Uterus (tissue), 4 donors: ENCODE data around the gene FGF4. TPM values are rescaled to one million over a fixed set of nuclear protein-coding genes. Genes with fewer than 3 reads are reported as not detected.

Experiments used
- DNase-seq, 2 donors: peaks; one replicate each; pipeline ENCODE4 v3.0.0-alpha.2; 2019 to 2020
- H3K27ac ChIP-seq, 2 donors: fragments of 200-600 bp; sonication (generic); 1 replicate in 1 of 2; 2 replicates in 1 of 2; pipeline ENCODE4 v1.5.1; 2016 to 2018
- H3K27me3 ChIP-seq, 2 donors: fragments of 200-600 bp; sonication (generic); one replicate each; pipeline ENCODE4 v1.5.1; 2018 to 2019; ENCODE audit warnings: control low read depth in 1 of 2
- H3K36me3 ChIP-seq, 2 donors: fragments of 200-600 bp; sonication (generic); one replicate each; pipeline ENCODE4 v1.5.1; 2019; ENCODE audit warnings: control low read depth in 1 of 2
- H3K4me1 ChIP-seq, 2 donors: fragments of 200-600 bp; sonication (generic); one replicate each; pipeline ENCODE4 v1.5.1; 2018 to 2019; ENCODE audit warnings: control low read depth in 1 of 2
- H3K4me3 ChIP-seq, 2 donors: fragments of 200-600 bp; sonication (generic); 1 replicate in 1 of 2; 2 replicates in 1 of 2; pipeline ENCODE4 v1.5.1; 2018 to 2019; ENCODE audit warnings: mild to moderate bottlenecking in 1 of 2
- H3K9me3 ChIP-seq, 2 donors: fragments of 200-600 bp; sonication (generic); one replicate each; pipeline ENCODE4 v1.5.1; 2019; ENCODE audit warnings: control low read depth in 1 of 2
- CTCF ChIP-seq, 4 experiments: fragments of 200-600 bp in 2 of 4; fragments of 450-650 bp in 2 of 4; sonication (generic) in 2 of 4; IDR thresholded peaks; one replicate each; pipeline ENCODE4 v1.5.1; 2016 to 2019; ENCODE audit warnings: antibody characterized with exemption in 4 of 4, mild to moderate bottlenecking in 2 of 4, moderate library complexity in 1 of 4
- POLR2A ChIP-seq, 2 donors: fragments of 450-650 bp; IDR thresholded peaks; one replicate each; pipeline ENCODE4 v1.6.1; 2016; ENCODE audit warnings: antibody characterized with exemption in 2 of 2, mild to moderate bottlenecking in 1 of 2, moderate library complexity in 1 of 2
- intact Hi-C: fragments of 100-400 bp; cut with DNase I; formaldehyde crosslinking; loops from one replicate; pipeline ENCODE4 v1.15.1; 2023; ENCODE audit warnings: low total_unique reads
- total RNA-seq, 4 donors: library from RNA; depleted of rRNA in 3 of 4; stranded (reverse); fragments of >200 nt in 3 of 4; gene quantifications; one replicate each; pipeline versions ENCODE4 v1.1.0 to v1.2.4, GENCODE V29; 2014 to 2023
- donor health status: DM: yes; HTN: yes; CAD: no.

The FGF4 gene
- total RNA-seq, 4 donors from 2014 or later = not detected

- Histone ChIP-seq H3K9me3 (no peaks in the 10 kb centered on the region), H3K27ac (no peak overlapping the region), H3K36me3 (no peaks in the 10 kb centered on the region), H3K27me3 (peaks cover 0 to 4% of the 10 kb centered on the region in 2 donors), H3K4me3 (no peak overlapping the region), H3K4me1 (no peaks in the 10 kb centered on the region)
- DNase-seq = no peak
- intact Hi-C loops = no loop called here
- TF ChIP-seq POLR2A (IDR thresholded peaks at IDR 0.05) = no peak
- no peak for TF ChIP-seq CTCF (IDR thresholded peaks at IDR 0.05)
These were observed 44.5 kb upstream of the FGF4 start for GRCh38 chr11:69819541-69820070.

GRCh38 chr11:69818603-69819441 lies 43.7 kb upstream of the FGF4 start, which contains the start of gene FGF3:
FGF3 (minus strand) TSS chr11:69819416; CDS start chr11:69818933, 483 bp downstream.
- no peak within 1 kb of the TSS for H3K4me3 ChIP-seq
- peaks cover 0 to 4% of the 10 kb centered on the region in 2 donors for H3K27me3 ChIP-seq
- TF ChIP-seq CTCF (IDR thresholded peaks at IDR 0.05) = no peak
- TF ChIP-seq POLR2A (IDR thresholded peaks at IDR 0.05) = no peak
- H3K27ac ChIP-seq = no peak within 1 kb of the TSS
- intact Hi-C loops = no loop called here
- DNase-seq = no peak
- no peaks in the 10 kb centered on the region for H3K9me3 ChIP-seq
- no peaks in the 10 kb centered on the region for H3K4me1 ChIP-seq
- no peaks in the 10 kb centered on the region for H3K36me3 ChIP-seq

GRCh38 chr11:69818231-69818602 lies 43.1 kb upstream of the FGF4 start:
- no peaks in the 10 kb centered on the region for H3K4me1 ChIP-seq
- H3K36me3 ChIP-seq = no peaks in the 10 kb centered on the region
- peaks cover 0 to 4% of the 10 kb centered on the region in 2 donors for H3K27me3 ChIP-seq
- no peak for DNase-seq
- no peak overlapping the region for H3K4me3 ChIP-seq
- H3K9me3 ChIP-seq = no peaks in the 10 kb centered on the region
- TF ChIP-seq POLR2A (IDR thresholded peaks at IDR 0.05) = no peak
- TF ChIP-seq CTCF (IDR thresholded peaks at IDR 0.05) = no peak
- H3K27ac ChIP-seq = no peak overlapping the region
- intact Hi-C loops = no loop called here

GRCh38 chr11:69817265-69818230 lies 42.4 kb upstream of the FGF4 start:
- intact Hi-C loops = no loop called here
- DNase-seq = no peak
- Histone ChIP-seq H3K9me3 (no peaks in the 10 kb centered on the region), H3K4me3 (no peak overlapping the region), H3K36me3 (no peaks in the 10 kb centered on the region), H3K27me3 (peaks cover 0 to 4% of the 10 kb centered on the region in 2 donors), H3K4me1 (no peaks in the 10 kb centered on the region), H3K27ac (no peak overlapping the region)
- TF ChIP-seq POLR2A (IDR thresholded peaks at IDR 0.05) (no peak), CTCF (IDR thresholded peaks at IDR 0.05) (no peak)
